ENCODE measurements around the gene SSX4.
"Not testable (repeated sequence)": the region's sequence is repeated elsewhere in the genome, so short reads cannot be mapped to it uniquely, and the experiment has no call there.

Gene SSX4

GRCh38 chrX:48383239-48383638 lies at the start of gene SSX4:
Gene SSX4, plus strand, starts transcription at chrX:48383539. Its CDS starts 515 bp downstream, at chrX:48384054.
- DNase-seq (ENCODE audit: low read depth in 1 of 2, low spot score in 1 of 2); in situ Hi-C loops (cut with HindIII; ENCODE audit: low pct_unique_long_range_greater_than_20kb, low sequenced_read_pairs): not testable (repeated sequence)

- in situ Hi-C loops (cut with HindIII; ENCODE audit: low pct_unique_long_range_greater_than_20kb, low sequenced_read_pairs), result not testable (repeated sequence)
These were observed 37.3 kb upstream of the SSX4 start for GRCh38 chrX:48346059-48346458.

GRCh38 chrX:48356315-48357094 lies 26.8 kb upstream of the SSX4 start, which contains the start of gene SSX3:
Gene SSX3, minus strand, starts transcription at chrX:48356703. Its CDS starts 1,454 bp downstream, at chrX:48355249.
- in situ Hi-C loops (cut with HindIII; ENCODE audit: low pct_unique_long_range_greater_than_20kb, low sequenced_read_pairs); DNase-seq (ENCODE audit: low read depth in 1 of 2, low spot score in 1 of 2): not testable (repeated sequence)

More at GRCh38 chrX:48346059-48346458, 37.3 kb upstream of the SSX4 start:
- DNase-seq (ENCODE audit: low read depth in 1 of 2, low spot score in 1 of 2), result peak in 1 of 2 experiments; percentile 32

- DNase-seq (ENCODE audit: low read depth in 1 of 2, low spot score in 1 of 2), result no peak
- in situ Hi-C loops (cut with HindIII; ENCODE audit: low pct_unique_long_range_greater_than_20kb, low sequenced_read_pairs), result no loop called here
- no peak for TF ChIP-seq JUND (IDR thresholded peaks at IDR 0.05; ENCODE audit: low read depth)
These were observed 25.7 kb upstream of the SSX4 start for GRCh38 chrX:48357681-48358080.

GRCh38 chrX:48359281-48359680 lies 24.1 kb upstream of the SSX4 start:
- DNase-seq (ENCODE audit: low read depth in 1 of 2, low spot score in 1 of 2); in situ Hi-C loops (cut with HindIII; ENCODE audit: low pct_unique_long_range_greater_than_20kb, low sequenced_read_pairs): not testable (repeated sequence)

GRCh38 chrX:48367717-48368408 lies 15.5 kb upstream of the SSX4 start:
- DNase-seq (ENCODE audit: low read depth in 1 of 2, low spot score in 1 of 2); in situ Hi-C loops (cut with HindIII; ENCODE audit: low pct_unique_long_range_greater_than_20kb, low sequenced_read_pairs): not testable (repeated sequence)

- DNase-seq (ENCODE audit: low read depth in 1 of 2, low spot score in 1 of 2); in situ Hi-C loops (cut with HindIII; ENCODE audit: low pct_unique_long_range_greater_than_20kb, low sequenced_read_pairs): not testable (repeated sequence)
These were observed 12.9 kb upstream of the SSX4 start for GRCh38 chrX:48370408-48370807.

GRCh38 chrX:48396931-48397330 lies 13.6 kb downstream of the SSX4 start:
- in situ Hi-C loops (cut with HindIII; ENCODE audit: low pct_unique_long_range_greater_than_20kb, low sequenced_read_pairs); DNase-seq (ENCODE audit: low read depth in 1 of 2, low spot score in 1 of 2): not testable (repeated sequence)

- DNase-seq (ENCODE audit: low read depth in 1 of 2, low spot score in 1 of 2); in situ Hi-C loops (cut with HindIII; ENCODE audit: low pct_unique_long_range_greater_than_20kb, low sequenced_read_pairs): not testable (repeated sequence)
These were observed 14.5 kb downstream of the SSX4 start for GRCh38 chrX:48397825-48398224.

- in situ Hi-C loops (cut with HindIII; ENCODE audit: low pct_unique_long_range_greater_than_20kb, low sequenced_read_pairs); DNase-seq (ENCODE audit: low read depth in 1 of 2, low spot score in 1 of 2): not testable (repeated sequence)
These were observed 28.5 kb downstream of the SSX4 start, which contains the start of gene SSX4B for GRCh38 chrX:48411860-48412259. Gene SSX4B, minus strand, starts transcription at chrX:48411960. Its CDS starts 588 bp downstream, at chrX:48411372.

GRCh38 chrX:48427027-48427716 lies 43.8 kb downstream of the SSX4 start:
- DNase-seq (ENCODE audit: low read depth in 1 of 2, low spot score in 1 of 2); in situ Hi-C loops (cut with HindIII; ENCODE audit: low pct_unique_long_range_greater_than_20kb, low sequenced_read_pairs): not testable (repeated sequence)

- in situ Hi-C loops (cut with HindIII; ENCODE audit: low pct_unique_long_range_greater_than_20kb, low sequenced_read_pairs); DNase-seq (ENCODE audit: low read depth in 1 of 2, low spot score in 1 of 2): not testable (repeated sequence)
These were observed 46.3 kb downstream of the SSX4 start for GRCh38 chrX:48429606-48430005.

GRCh38 chrX:48430166-48430565 lies 46.8 kb downstream of the SSX4 start:
- in situ Hi-C loops (cut with HindIII; ENCODE audit: low pct_unique_long_range_greater_than_20kb, low sequenced_read_pairs), result not testable (repeated sequence)

GRCh38 chrX:48433713-48434112 lies 50.4 kb downstream of the SSX4 start:
- in situ Hi-C loops (cut with HindIII; ENCODE audit: low pct_unique_long_range_greater_than_20kb, low sequenced_read_pairs); DNase-seq (ENCODE audit: low read depth in 1 of 2, low spot score in 1 of 2): not testable (repeated sequence)

More at GRCh38 chrX:48430166-48430565, 46.8 kb downstream of the SSX4 start:
- not testable (repeated sequence) for DNase-seq (ENCODE audit: low read depth in 1 of 2, low spot score in 1 of 2)
